Gastrocnemius medialis (tissue), 4 donors: ENCODE results near the gene OTUD4. TPM values are rescaled to one million over a fixed set of nuclear protein-coding genes. Genes with fewer than 3 reads are reported as not detected.
A peak's percentile ranks its signal among the peaks of the same experiment; 100 is the strongest.

ENCODE experiments used
- ATAC-seq, 2 donors: fragments of 150-250 bp; one replicate each; pipeline ENCODE4 v1.9.1; 2016
- DNase-seq, 2 donors: peaks; one replicate each; pipeline ENCODE4 v3.0.0-alpha.2; 2019
- H3K27ac ChIP-seq, 4 donors: fragments of 200-600 bp; sonication (generic); 1 replicate in 1 of 4; 2 replicates in 3 of 4; pipeline ENCODE4 v1.5.1; 2016 to 2018; ENCODE audit warnings: mild to moderate bottlenecking in 2 of 4, moderate library complexity in 1 of 4
- H3K27me3 ChIP-seq, 3 donors: fragments of 200-600 bp; sonication (generic) in 2 of 3; 1 replicate in 1 of 3; 2 replicates in 2 of 3; pipeline versions ENCODE4 v1.5.1 to v1.6.0; 2016 to 2019; ENCODE audit warnings: mild to moderate bottlenecking in 1 of 3, moderate library complexity in 1 of 3
- H3K36me3 ChIP-seq, 2 donors: fragments of 200-600 bp; sonication (generic) in 1 of 2; one replicate each; pipeline ENCODE4 v1.5.1; 2017 to 2018
- H3K4me1 ChIP-seq, 2 donors: fragments of 200-600 bp; sonication (generic) in 1 of 2; one replicate each; pipeline ENCODE4 v1.5.1; 2016 to 2017; ENCODE audit warnings: mild to moderate bottlenecking in 2 of 2
- H3K4me3 ChIP-seq, 4 donors: fragments of 200-600 bp; sonication (generic) in 3 of 4; 1 replicate in 1 of 4; 2 replicates in 3 of 4; pipeline ENCODE4 v1.5.1; 2016 to 2019; ENCODE audit warnings: mild to moderate bottlenecking in 2 of 4
- H3K9me3 ChIP-seq, 3 donors: fragments of 200-600 bp; sonication (generic) in 2 of 3; 1 replicate in 1 of 3; 2 replicates in 2 of 3; pipeline ENCODE4 v1.5.1; 2016 to 2019
- CTCF ChIP-seq, 5 experiments: fragments of 450-650 bp in 3 of 5; fragments of 200-600 bp in 2 of 5; sonication (generic) in 2 of 5; IDR thresholded peaks in 4 of 5; conservative IDR thresholded peaks in 1 of 5; 1 replicate in 4 of 5; 2 replicates in 1 of 5; pipeline ENCODE4 v1.5.1; 2016 to 2019; ENCODE audit warnings: antibody characterized with exemption in 5 of 5, mild to moderate bottlenecking in 3 of 5, moderate library complexity in 3 of 5
- POLR2A ChIP-seq, 2 donors: fragments of 450-650 bp; IDR thresholded peaks; one replicate each; pipeline ENCODE4 v1.6.1; 2017; ENCODE audit warnings: antibody characterized with exemption in 2 of 2, mild to moderate bottlenecking in 2 of 2, moderate library complexity in 2 of 2
- in situ Hi-C, 4 donors: fragments of 200-750 bp; cut with MboI; loops; one replicate each; pipeline versions ENCODE4 v1.15.0 to v1.8.0; 2017; ENCODE audit warnings: low sequenced_read_pairs in 4 of 4
- intact Hi-C: fragments of 100-400 bp; cut with DNase I; formaldehyde crosslinking; loops from one replicate; pipeline ENCODE4 v1.15.1; 2023; ENCODE audit warnings: low total_unique reads
- total RNA-seq, 4 donors: library from RNA; depleted of rRNA; stranded (reverse); fragments of >200 nt; gene quantifications; one replicate each; pipeline versions ENCODE4 v1.1.0 to v1.2.3, GENCODE V29; 2016

Gene OTUD4
- total RNA-seq, 4 donors from 2014 or later: 32.6 to 61.1 (median 47.9) TPM

GRCh38 chr4:145130788-145131399 lies 49.5 kb downstream of the OTUD4 start:
- in situ Hi-C loops (no loop called here), intact Hi-C loops (no loop called here)
- H3K9me3 ChIP-seq: no peaks in the 10 kb centered on the region
- TF ChIP-seq CTCF (IDR thresholded peaks at IDR 0.05 in 4 of 5, conservative IDR thresholded peaks at IDR 0.05 in 1 of 5) (no peak), POLR2A (IDR thresholded peaks at IDR 0.05) (no peak)
- H3K27ac ChIP-seq: no peak overlapping the region
- H3K4me1 ChIP-seq: peaks cover 0 to 7% of the 10 kb centered on the region in 2 donors
- H3K4me3 ChIP-seq: no peak overlapping the region
- DNase-seq: no peak
- H3K27me3 ChIP-seq: no peaks in the 10 kb centered on the region
- peaks cover 0 to 57% of the 10 kb centered on the region in 2 donors for H3K36me3 ChIP-seq
- ATAC-seq: no peak

- TF ChIP-seq CTCF (IDR thresholded peaks at IDR 0.05 in 4 of 5, conservative IDR thresholded peaks at IDR 0.05 in 1 of 5): no peak
- TF ChIP-seq POLR2A (IDR thresholded peaks at IDR 0.05): no peak
- H3K36me3 ChIP-seq: peaks cover 0 to 62% of the 10 kb centered on the region in 2 donors
These were observed 50.3 kb downstream of the OTUD4 start for GRCh38 chr4:145130130-145130529.

GRCh38 chr4:145125396-145125795 lies 55.0 kb downstream of the OTUD4 start:
- no peak overlapping the region for H3K27ac ChIP-seq
- TF ChIP-seq CTCF (IDR thresholded peaks at IDR 0.05 in 4 of 5, conservative IDR thresholded peaks at IDR 0.05 in 1 of 5): no peak
- no peak for TF ChIP-seq POLR2A (IDR thresholded peaks at IDR 0.05)
- H3K4me3 ChIP-seq: no peak overlapping the region
- H3K4me1 ChIP-seq: no peaks in the 10 kb centered on the region
- no peaks in the 10 kb centered on the region for H3K27me3 ChIP-seq
- no peaks in the 10 kb centered on the region for H3K9me3 ChIP-seq
- ATAC-seq (no peak), DNase-seq (no peak)
- in situ Hi-C loops: no loop called here
- intact Hi-C loops: no loop called here
- peaks cover 0 to 98% of the 10 kb centered on the region in 2 donors for H3K36me3 ChIP-seq

More at GRCh38 chr4:145130130-145130529, 50.3 kb downstream of the OTUD4 start:
- Histone ChIP-seq H3K9me3 (no peaks in the 10 kb centered on the region), H3K4me3 (no peak overlapping the region), H3K4me1 (peaks cover 0 to 7% of the 10 kb centered on the region in 2 donors), H3K27ac (no peak overlapping the region), H3K27me3 (no peaks in the 10 kb centered on the region)
- in situ Hi-C loops: no loop called here
- intact Hi-C loops: no loop called here
- DNase-seq: no peak
- ATAC-seq: peak in 1 of 2 donors; percentile 19

GRCh38 chr4:145108128-145108527 lies 72.3 kb downstream of the OTUD4 start:
- in situ Hi-C loops: loop anchor here in 2 of 4 donors (10.0 to 25.0 kb wide), 2 partner anchors 47 to 1571 kb away; no protein-coding TSS in a partner anchor
- H3K27ac ChIP-seq: no peak overlapping the region
- ATAC-seq: no peak
- H3K36me3 ChIP-seq: peaks cover 0 to 87% of the 10 kb centered on the region in 2 donors
- intact Hi-C loops: no loop called here
- peaks cover 0 to 3% of the 10 kb centered on the region in 2 donors for H3K4me1 ChIP-seq
- no peak for DNase-seq
- no peak overlapping the region for H3K4me3 ChIP-seq
- TF ChIP-seq POLR2A (IDR thresholded peaks at IDR 0.05) (no peak), CTCF (IDR thresholded peaks at IDR 0.05 in 4 of 5, conservative IDR thresholded peaks at IDR 0.05 in 1 of 5) (no peak)
- H3K9me3 ChIP-seq: no peaks in the 10 kb centered on the region
- no peaks in the 10 kb centered on the region for H3K27me3 ChIP-seq
